ENCODE data around the gene LIN52. TPM values are rescaled to one million over a fixed set of nuclear protein-coding genes. Genes with fewer than 3 reads are reported as not detected.

LIN52 gene
- total RNA-seq, 1 experiment from 2014 or later = 9.5 TPM

- ChIA-PET POLR2A (no interaction called here), CTCF (interaction anchor here (0.5 kb wide), 1 partner anchor 132 kb away, joined by 3 read pairs; no protein-coding TSS in a partner anchor)
- DNase-seq (ENCODE audit: unreplicated experiment) = no peak
Measured at GRCh38 chr14:74244115-74244514, 159.4 kb downstream of the LIN52 start.

GRCh38 chr14:74245292-74245691 is 160.5 kb downstream of the LIN52 start:
- no TSS peak for BruUV-seq (replicated peaks)
- ChIA-PET CTCF (interaction anchor here (0.8 to 3.1 kb wide), 4 partner anchors 12 to 134 kb away, joined by 3 to 14 read pairs (median 5); no protein-coding TSS in a partner anchor), POLR2A (no interaction called here)
- peaks cover 4% of the 10 kb centered on the region for H3K4me1 Mint-ChIP-seq (ENCODE audit: insufficient read depth, unreplicated experiment)
- TF ChIP-seq CTCF (IDR thresholded peaks at IDR 0.05; ENCODE audit: unreplicated experiment) = no peak
- H3K27me3 Mint-ChIP-seq (ENCODE audit: insufficient read depth, unreplicated experiment) = peaks cover 52% of the 10 kb centered on the region
- no peak for DNase-seq (ENCODE audit: unreplicated experiment)
- H3K9me3 Mint-ChIP-seq (ENCODE audit: unreplicated experiment) = no peaks in the 10 kb centered on the region
- no peak overlapping the region for H3K27ac Mint-ChIP-seq (ENCODE audit: low read depth, unreplicated experiment)
- H3K4me3 Mint-ChIP-seq (ENCODE audit: unreplicated experiment) = no peak overlapping the region
- H3K36me3 Mint-ChIP-seq (ENCODE audit: insufficient read depth, unreplicated experiment) = no peaks in the 10 kb centered on the region
- intact Hi-C loops (cut with micrococcal nuclease) = no loop called here

More at GRCh38 chr14:74244115-74244514, 159.4 kb downstream of the LIN52 start:
- Mint-ChIP-seq H3K27ac (ENCODE audit: low read depth, unreplicated experiment) (no peak overlapping the region), H3K9me3 (ENCODE audit: unreplicated experiment) (no peaks in the 10 kb centered on the region), H3K27me3 (ENCODE audit: insufficient read depth, unreplicated experiment) (peaks cover 56% of the 10 kb centered on the region), H3K4me1 (ENCODE audit: insufficient read depth, unreplicated experiment) (peaks cover 4% of the 10 kb centered on the region), H3K4me3 (ENCODE audit: unreplicated experiment) (no peak overlapping the region), H3K36me3 (ENCODE audit: insufficient read depth, unreplicated experiment) (no peaks in the 10 kb centered on the region)
- intact Hi-C loops (cut with micrococcal nuclease) = no loop called here
- BruUV-seq (replicated peaks) = no TSS peak
- TF ChIP-seq CTCF (IDR thresholded peaks at IDR 0.05; ENCODE audit: unreplicated experiment) = no peak

DNA sequence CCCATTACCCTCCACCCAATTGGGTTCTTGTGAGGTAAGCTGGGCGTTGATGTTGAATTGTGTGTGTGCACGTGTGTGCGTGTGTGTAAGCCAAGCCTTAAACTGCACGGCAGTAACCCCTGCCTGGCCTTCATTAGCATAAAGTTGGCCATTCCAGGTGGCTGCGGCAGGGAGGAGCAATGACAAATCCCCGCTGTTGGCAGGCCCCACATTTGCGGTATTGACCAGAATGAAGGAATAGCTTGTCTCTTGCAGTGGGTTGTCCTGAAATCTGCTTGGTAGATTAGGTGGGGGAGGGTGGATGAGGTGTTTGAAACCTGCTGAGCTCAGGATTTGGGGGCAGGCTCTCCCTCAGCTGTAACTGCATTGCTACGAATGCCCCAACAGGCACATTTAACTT is 161.8 kb downstream of the LIN52 start:
- intact Hi-C loops (cut with micrococcal nuclease) = no loop called here
- POLR2A ChIA-PET = no interaction called here
- H3K36me3 Mint-ChIP-seq (ENCODE audit: insufficient read depth, unreplicated experiment) = peaks cover under 1% of the 10 kb centered on the region
- H3K4me3 Mint-ChIP-seq (ENCODE audit: unreplicated experiment) = no peak overlapping the region
- CTCF ChIA-PET = interaction anchor here (0.6 to 3.1 kb wide), 4 partner anchors 8 to 135 kb away, joined by 3 to 14 read pairs (median 4); no protein-coding TSS in a partner anchor
- TF ChIP-seq CTCF (IDR thresholded peaks at IDR 0.05; ENCODE audit: unreplicated experiment) = no peak
- DNase-seq (ENCODE audit: unreplicated experiment) = no peak
- H3K27me3 Mint-ChIP-seq (ENCODE audit: insufficient read depth, unreplicated experiment) = peaks cover 40% of the 10 kb centered on the region
- H3K9me3 Mint-ChIP-seq (ENCODE audit: unreplicated experiment) = no peaks in the 10 kb centered on the region
- H3K4me1 Mint-ChIP-seq (ENCODE audit: insufficient read depth, unreplicated experiment) = peaks cover 7% of the 10 kb centered on the region
- H3K27ac Mint-ChIP-seq (ENCODE audit: low read depth, unreplicated experiment) = no peak overlapping the region
- no TSS peak for BruUV-seq (replicated peaks)

DNA sequence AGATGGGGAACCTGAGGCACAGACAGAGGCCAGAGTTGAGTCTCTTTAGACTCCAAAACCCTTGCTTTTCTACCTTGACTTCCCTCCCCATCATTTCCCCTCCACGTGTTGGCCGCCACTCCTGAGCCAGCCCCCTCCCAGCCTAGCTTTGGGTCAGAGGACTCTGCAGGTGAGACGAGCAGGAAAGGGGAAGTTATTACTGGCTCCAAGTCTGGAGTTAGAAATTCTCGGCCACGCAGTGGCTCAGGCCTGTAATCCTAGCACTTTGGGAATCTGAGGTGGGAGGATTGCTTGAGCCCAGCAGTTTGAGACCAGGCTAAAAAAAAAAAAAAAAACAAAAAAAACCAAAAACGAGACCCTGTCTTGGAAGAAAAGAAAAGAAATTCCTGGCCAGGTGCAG is 163.3 kb downstream of the LIN52 start:
- no peak for TF ChIP-seq CTCF (IDR thresholded peaks at IDR 0.05; ENCODE audit: unreplicated experiment)
- Mint-ChIP-seq H3K27me3 (ENCODE audit: insufficient read depth, unreplicated experiment) (peaks cover 25% of the 10 kb centered on the region), H3K27ac (ENCODE audit: low read depth, unreplicated experiment) (no peak overlapping the region), H3K9me3 (ENCODE audit: unreplicated experiment) (no peaks in the 10 kb centered on the region), H3K4me3 (ENCODE audit: unreplicated experiment) (no peak overlapping the region), H3K4me1 (ENCODE audit: insufficient read depth, unreplicated experiment) (peaks cover 6% of the 10 kb centered on the region), H3K36me3 (ENCODE audit: insufficient read depth, unreplicated experiment) (peaks cover 4% of the 10 kb centered on the region)
- no peak for DNase-seq (ENCODE audit: unreplicated experiment)
- intact Hi-C loops (cut with micrococcal nuclease) = no loop called here
- ChIA-PET POLR2A (no interaction called here), CTCF (interaction anchor here (0.7 to 1.5 kb wide), 3 partner anchors 9 to 136 kb away, joined by 3 to 10 read pairs (median 5); no protein-coding TSS in a partner anchor)
- BruUV-seq (replicated peaks) = no TSS peak

All from MCF 10A (cell line).